Stimulated activated CD4-positive, alpha-beta T cell treated with anti-CD3 and anti-CD28 coated beads, Interleukin-4, amount 100 ng/mL, for 4 hours (primary cell): ENCODE results near the gene SH2D4B.
A peak's percentile ranks its signal among the peaks of the same experiment; 100 is the strongest.

Experiments used
- DNase-seq, 2 experiments: peaks; one replicate each; pipeline ENCODE4 v3.0.0-alpha.2; 2020

Gene SH2D4B

DNA sequence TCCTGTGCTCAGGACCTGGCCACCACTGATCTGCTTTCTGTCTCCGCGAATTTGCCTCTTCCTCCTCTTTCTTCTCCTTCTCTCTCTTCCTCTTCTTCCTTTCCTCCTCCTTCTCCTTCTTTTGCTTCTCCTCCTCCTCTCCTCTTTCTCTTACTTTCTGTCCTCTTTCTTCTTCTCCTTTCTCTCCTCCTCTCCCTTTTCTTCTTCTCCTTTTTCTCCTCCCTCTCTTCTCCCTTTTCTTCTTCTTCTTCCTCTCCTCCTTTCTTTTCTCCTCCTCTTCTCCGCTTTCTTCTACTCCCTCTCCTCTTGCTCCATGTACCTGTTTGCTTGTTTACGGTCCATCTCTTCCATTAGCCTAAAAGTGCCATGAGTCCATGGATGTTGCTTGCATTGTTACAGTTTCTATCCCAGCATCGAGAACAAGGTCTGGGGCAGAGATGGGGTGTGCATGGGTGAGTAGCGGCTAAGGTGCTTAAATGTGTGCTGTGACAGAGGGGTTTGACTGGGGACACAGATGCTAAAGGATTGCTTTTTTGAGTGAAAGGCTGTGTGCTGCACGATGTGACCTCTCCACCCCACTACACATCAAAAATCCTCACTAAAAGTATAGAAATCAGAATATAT lies 7.7 kb downstream of the SH2D4B start:
- no peak for DNase-seq

DNA sequence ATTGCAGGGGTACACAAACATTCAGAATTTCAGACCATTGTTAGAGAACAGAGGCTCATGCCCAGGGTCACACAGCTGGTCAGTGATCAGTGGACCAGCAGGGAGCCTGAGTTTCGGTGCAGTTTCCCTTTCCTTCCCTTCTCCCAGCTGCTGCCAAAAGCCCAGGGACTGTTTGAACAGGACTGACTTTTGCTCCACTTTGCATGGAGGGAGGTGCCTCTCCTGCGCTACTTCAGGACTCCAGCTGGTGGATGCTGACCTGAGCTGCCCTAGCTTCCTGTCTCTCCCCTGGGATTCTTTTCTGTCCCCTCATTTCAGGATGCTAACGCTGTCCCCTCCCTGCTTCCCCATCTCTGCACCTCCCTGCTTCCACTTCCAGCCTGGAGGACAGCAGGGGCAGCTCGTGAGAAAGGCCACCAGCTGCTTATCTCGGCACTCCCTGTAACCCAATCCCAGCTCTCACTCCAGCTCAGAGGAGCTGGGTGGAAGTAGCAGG lies 14.5 kb downstream of the SH2D4B start:
- no peak for DNase-seq

DNA sequence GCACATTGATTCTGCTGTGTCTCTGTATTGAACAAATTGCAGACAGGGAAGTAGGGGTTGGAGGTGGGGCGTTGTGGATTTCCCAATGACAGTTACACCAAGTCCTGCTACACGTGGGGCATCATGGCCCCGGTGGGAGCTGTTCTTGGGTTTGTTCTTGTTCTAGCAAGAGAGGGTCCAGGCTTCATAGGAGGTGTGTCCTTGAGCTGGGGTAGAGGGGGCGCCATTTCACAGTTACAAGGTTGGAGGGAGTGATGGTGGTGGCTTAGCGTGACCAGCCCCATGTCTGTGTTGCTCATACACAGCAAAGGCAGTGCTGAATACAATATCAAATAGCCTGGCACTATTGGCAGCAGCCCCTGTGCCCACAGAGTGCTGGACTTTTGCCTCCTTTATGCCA lies 15.7 kb downstream of the SH2D4B start:
- no peak for DNase-seq

DNA sequence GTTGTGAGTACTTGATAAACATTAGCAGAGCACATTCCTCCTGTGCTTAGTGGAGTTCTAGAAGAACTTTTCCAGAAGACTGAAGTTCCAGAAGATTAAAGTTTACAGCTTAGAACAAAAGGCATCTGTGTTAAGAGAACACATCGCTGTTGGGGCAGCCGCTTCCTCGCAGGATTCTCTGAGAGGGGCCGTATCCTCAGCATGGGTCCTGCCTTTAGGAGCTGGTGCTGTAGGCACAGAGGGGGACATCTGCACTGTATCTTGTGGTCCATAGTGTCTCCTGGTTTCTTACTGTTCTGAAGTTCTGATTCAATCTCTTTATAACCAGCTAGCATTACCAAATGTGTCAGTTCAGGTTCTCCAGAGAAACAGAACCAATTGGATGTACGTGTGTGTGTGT lies 16.3 kb downstream of the SH2D4B start:
- no peak for DNase-seq

DNA sequence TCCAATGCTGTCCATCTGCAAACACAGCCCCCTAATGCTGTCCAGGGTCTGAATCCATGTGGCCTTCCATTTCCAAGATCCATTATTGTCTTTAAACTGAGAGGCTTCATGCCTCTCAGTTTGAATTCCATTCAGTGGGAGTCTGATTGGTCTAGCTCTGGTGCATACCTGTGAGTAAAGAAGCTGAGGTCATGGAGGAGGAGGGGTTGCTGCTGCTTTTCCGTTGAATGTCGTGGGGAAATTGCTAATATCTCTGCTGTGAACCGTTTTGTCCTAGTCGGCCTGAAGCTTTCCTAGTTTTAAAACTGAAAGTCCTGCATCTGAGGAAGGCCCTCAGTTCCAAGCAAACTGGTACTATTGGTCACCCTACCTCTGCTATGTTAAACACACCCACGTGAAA lies 17.7 kb downstream of the SH2D4B start:
- no peak for DNase-seq

DNA sequence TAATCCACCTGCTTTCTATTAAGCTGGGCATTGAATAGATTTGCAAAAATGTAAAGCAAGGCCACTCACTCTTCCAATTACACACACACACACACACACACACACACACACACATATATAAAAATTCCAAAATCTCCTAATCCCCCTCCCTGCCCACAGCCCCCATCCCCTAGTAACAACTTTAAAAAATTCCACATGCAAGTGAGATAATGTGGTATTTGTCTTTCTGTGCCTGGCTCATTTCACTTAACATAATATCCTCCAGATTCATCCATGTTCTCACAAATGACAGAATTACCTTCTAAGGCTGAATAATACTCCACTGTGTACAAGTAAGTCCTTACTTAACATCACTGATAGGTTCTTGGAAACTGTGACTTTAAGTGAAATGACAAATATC lies 24.2 kb downstream of the SH2D4B start:
- no peak for DNase-seq

DNA sequence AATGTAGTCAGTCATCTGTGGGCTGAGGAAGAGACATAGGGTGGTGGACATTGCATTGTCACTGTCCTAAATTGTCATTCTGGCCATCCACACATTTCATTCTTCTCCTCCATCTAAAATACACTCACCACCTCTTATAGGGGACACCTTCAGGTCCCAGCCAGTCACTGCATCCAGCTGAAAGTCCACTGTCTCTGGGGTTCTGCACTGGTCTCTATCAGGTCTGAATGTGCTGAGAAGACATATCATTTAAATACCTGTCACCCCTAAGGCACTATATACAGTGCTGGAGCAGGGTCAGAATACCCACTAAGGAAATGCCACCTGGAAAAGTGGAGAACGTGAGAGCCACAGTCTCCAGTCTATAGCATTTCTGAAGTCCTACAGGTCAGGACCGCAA lies 29.6 kb downstream of the SH2D4B start:
- DNase-seq = no peak

DNA sequence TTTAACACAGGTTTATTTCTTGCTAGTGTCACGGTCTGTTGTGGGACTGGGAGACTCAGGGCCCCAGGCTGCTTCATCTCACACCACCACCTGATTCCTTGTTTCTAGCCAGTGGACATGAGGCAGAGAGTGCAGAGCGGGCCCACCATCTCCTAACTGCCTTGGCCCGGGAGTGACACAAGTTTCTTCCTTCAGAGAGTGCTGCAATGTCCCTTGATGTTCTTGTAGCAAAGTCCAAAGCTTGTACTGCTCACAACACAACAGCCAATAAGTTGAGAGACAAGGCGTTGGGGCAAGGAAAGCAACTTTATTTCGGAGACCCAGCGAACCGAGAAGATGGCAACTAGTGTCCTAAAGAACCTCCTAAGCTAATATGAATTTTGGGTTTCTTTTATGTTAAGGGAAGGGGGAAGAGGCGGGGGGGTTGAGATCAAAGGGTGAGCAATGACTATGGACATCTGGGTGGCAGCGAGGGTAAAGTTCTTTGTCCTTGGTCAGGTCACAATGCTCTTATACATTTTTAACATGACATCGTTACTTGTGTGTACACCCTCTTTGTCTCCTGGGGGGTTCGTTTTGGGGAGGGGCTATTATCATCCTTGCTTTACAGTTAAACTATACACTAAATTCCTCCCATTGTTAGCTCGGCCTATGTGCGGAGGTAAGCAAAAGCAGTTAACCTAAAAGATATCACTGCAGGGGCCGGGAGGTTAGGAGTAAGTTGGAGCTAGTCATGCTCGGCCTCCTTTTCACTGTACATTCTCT lies 31.6 kb downstream of the SH2D4B start:
- no peak for DNase-seq

DNA sequence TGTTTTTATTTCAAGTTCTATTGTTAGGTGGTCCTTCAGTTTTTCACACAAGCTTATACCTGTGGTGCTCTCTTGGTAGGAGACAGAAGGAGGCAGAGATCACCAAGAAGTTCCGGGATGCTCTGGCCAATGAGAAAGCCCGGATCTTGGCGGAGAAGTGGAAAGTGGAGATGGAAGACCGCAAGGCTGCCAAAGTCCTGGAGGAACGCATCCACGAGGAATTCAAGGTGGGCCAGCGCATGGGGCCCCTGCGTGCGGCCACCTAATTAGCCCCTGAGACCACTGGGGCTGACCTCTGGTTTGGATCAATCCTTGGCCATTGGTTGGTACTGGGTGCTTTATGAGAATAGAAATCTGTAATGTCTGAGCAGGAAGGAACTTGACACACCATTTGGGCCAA lies 33.6 kb downstream of the SH2D4B start:
- DNase-seq = no peak

DNA sequence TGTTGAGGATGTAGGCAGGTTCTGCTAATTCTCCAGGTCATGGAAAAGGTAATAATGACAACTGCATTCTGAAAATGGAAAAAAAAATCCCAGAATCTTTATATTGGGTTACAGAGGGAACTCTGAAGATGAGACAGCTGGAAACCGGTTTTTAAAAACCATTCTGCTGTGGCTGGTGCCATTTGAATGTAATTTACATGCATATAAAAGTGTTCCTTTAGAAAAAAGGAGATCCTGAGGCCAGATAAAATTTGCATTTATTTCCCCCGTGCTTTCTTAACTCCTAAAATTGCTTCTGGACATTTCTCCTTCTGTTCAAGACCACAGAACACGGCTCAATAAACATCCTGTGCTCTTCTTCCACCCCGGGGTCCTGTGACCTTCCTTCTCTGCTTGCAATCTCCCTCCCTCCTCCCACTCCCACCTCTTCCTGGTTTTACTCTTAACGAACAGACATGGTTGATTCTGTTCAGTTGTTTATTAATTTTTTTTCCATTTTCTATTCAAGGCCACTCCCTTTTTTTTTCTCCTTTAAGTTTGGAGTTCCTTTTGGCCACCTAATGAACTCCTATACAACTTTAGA lies 41.6 kb downstream of the SH2D4B start:
- DNase-seq = no peak

DNA sequence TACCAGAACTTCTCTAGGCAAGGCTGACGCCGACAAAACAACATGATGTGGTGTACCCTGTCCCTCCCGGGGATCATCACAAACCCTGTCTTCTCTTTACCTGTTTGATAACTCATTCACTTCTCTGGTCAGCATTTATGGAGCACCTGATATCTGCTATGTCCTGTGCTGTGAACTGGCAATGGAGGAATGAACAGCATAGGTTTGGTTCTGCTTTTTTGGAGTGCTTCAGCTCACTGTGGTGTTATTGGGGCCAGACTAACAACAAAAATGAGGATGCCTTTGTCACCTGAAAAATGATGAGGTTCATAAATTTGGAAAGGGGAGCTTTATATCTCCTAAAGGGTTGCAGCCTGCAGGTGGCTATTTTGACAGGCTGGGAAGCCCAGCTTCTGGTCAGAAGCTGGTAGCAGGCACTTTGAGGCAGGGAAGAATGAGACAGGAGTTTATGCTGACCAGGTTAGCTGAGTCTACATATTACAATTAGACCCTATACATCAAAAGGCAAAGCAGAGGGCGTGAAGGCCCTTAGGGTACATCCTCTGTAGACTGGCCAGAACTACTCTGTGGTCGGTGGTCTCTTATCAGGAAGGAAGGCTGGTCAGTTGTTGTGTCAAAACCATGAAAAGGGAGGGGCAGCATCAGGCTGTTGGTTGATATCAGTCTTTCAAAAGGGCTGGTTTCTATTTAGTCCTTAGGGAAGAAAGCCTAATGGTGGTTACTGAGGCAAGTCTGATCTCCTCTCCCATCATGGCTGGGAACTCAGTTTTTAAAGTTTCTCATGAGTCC lies 42.3 kb downstream of the SH2D4B start:
- DNase-seq = no peak

DNA sequence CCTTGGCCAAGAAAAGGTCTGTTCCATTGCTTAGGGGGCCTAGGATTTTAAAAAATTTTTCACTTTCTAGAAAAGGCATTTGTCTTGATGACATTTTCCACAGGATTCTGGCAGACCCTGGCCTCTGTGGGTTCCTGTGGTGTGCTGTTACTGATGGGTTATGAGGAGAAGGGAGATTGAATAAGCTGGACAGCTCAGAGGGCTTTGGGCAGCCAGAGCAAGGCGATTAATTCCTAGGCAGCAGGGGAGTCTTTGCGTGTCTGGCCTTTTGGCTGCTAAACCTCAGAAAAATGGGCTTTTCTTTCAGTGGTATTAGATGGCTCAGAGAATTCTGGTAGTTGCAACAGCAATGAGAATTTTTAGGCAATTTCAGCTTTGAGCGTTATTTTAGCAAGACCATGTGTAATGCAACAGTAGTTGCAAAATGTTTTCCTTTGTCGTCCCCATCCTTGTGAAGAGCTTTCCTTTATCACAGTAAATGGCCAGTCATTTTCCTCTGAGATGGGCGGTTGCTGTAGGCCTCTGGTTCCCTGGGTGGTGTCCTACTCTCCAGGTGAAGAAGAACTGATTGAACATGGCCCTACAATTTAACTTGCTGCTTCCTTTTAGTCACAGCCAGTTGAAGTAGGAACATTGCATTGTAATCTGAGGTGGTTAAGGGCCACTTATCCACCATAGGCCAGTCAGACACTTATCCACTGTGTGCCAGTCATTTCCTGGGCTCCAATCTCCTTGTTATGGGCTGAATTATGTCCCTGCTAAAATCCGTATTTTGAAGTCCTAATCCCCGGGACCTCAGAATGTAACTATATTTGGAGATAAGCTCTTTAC lies 43.2 kb downstream of the SH2D4B start:
- no peak for DNase-seq

DNA sequence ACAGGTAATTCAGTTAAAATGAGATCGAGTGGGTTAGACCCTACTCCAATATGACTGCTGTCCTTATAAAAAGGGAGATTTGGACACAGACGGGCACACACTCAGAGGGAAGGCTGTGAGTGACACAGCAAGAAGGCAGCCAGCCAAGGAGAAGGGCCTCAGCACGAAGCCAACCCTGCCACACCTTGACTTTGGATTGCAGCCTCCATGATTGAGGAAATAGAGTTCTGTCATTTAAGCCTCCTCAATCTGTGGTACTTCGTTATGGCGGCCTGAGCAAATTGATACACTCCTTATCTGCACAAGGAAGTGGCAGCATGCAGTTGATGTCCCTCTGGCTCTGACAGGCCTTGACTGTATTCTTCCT lies 43.8 kb downstream of the SH2D4B start:
- DNase-seq = no peak

DNA sequence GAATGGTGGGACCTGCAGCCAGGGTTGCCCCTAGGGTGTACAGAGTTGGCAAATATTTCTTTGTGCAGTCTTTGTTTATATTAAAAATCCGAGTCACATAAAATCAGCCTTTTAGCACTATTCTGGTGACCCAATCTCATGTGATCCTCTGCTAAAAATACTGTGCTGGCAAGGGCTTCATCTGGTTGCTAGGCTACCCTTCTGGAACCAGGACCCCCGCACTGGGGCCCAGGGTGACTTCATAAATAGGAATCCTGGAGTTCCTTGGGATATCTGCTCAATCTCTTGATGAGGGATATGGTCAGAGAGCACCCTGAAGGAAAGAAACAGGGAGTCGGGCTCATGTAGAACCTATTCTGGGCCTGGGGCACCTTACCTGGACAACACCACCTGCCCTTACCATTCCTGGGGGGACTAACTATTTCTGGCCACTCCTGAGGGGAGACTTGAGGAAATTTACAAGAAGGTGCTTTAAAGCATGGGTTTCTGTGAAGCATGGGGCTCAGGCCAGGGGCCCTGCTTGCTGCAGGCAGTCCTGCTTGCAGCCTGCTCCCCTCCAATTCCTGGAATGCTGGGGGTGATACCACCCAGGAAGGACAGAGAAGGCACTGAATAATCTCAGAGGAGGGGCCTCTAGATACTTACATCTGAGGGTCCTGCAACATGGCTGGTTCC lies 44.7 kb downstream of the SH2D4B start:
- no peak for DNase-seq

DNA sequence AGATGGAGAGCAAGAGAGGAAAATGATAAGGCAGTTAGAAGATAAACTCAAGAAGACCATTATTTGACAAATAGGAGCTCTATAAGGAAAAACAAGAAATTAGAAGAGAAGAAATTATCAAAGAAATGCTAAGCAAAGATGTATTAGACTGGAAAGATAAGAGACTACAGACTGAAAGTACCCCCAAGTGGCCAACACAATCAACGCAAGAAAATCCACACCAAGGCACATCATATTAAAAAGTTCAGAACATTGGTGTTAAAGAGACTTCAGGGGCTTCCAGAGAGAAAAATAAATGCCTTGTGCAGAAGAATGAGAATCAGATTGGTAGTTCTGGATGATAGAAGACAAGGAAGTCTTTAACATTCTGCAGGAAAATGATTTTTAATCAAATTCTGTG lies 46.0 kb downstream of the SH2D4B start:
- DNase-seq = no peak

DNA sequence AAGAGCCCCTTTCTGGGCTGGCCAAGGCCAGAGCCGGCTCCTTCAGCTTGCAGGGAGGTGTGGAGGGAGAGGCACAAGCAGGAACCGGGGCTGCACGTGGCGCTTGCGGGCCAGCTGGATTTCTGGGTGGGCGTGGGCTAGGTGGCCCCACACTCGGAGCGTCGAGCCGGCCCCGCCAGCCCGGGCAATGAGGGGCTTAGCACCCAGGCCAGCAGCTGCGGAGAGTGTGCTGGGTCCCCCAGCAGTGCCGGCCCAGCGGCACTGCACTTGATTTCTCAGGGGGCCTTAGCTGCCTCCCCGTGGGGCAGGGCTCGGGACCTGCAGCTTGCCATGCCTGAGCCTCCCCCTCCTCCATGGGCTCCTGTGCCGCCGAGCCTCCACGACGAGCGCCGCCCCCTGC lies 48.1 kb downstream of the SH2D4B start:
- no peak for DNase-seq

DNA sequence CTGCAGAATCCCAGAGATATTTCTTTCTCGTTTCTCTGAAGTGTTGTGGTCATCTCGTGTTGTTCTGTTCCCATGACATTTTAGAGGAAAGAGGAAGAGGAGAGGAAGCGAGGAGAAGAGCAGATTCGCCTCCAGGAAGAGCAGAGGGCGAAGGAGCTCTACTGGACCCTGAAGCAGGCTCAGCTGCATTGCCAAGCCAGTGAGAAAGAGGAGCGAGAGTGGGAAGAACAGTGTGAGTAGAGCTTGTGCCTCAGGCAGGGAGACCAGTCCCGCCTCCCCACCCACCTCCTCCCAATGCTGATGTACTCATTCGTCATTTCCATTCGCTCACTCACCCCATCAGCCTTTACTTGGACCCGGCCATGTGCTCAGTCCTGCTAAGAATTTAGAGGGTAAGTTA lies 50.8 kb downstream of the SH2D4B start:
- no peak for DNase-seq

DNA sequence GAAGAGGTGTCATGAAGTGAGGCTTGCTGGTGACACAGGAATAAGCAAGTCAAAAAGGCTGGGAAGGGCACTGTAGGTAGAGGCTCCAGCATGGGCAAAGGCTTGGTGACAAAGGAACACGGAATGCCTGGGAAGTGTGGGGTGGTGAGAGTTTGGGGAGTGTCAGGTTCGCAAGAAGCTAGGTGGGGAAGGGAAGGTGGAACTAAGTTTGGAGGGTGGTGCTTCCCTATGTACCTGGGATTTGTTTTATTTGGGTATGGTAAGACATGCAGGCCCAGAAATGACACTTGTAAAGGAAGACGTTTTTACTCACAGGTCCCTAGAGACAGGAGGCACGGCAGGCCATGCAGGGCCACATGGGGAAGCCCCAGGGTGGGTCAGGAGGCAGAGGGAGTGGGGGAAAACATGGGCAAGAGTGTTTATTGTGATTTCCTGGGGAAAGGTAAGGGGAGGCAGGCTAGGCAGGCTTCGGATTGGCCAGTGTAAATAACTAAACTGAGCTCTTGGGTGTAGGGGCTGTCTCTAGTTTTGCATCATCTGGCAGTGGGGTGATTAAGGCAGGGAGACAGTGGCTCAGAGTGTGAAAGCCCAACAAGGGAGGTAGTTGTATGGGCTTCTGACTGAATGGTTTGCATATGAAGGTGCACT lies 52.1 kb downstream of the SH2D4B start:
- no peak for DNase-seq

DNA sequence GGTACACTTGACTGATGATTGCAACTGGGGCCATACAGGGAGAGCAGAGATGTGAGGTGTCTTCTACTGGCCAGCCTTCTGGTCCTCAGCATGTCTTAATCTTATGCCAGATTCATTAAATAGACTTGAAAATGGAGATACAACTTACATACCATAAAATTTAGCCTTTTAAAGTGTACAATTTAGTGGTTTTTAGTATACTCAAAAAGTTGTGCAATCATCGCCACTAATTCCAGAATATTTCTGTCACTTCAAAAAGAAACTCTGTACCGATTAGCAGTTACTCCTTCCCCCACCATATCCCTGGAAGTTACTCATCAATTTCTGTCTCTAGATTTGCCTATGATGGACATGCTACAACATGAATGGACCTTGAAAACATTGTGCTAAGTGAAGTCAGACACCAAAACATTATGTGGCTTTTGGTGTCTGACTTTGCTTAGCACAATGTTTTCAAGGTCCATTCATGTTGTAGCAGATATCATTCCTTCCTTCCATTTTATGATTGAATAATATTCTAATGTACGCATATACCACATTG lies 53.0 kb downstream of the SH2D4B start:
- no peak for DNase-seq

DNA sequence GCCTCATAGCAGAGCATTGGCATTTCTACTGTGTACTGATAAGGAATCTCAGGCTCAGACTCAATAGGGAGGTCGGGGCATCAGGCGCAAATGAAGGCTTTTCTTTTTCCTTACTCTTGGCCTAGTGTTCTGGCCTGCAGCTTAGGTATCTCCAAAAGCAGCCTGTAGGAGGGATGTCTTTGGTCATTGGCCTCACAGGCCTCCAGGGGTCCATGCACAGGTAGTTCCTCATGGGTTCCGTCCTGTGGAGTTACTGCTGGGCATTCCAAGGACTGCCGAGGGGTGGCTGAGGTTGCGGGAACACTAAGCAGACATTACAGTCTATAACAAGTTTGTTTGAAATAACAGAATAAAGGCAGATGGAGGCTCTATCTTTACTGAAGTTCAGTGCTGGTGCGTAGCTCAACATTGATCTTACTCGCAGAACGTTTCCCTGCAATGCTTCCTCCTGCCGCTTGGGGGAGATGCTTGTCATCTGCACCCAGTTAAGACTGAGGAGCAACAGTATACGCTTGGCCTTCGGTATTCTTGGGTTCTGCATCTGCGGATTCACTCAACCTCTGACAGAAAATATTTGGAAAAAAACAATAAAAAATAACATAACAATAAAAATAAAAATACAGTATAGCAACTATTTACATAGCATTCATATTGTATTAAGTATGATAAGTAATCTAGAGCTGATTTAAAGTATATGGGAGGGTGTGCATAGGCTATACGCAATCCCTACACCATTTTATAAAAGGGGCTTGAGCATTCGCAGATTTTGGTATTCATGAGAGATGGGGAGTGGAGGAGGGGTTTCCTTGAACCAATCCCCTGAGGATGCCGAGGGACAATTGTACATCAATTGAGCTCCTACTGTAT lies 58.9 kb downstream of the SH2D4B start:
- DNase-seq = peak; percentile 7 to 13
